Measurements from ENCODE around the gene CCR8.
A peak's percentile ranks its signal among the peaks of the same experiment; 100 is the strongest.

CCR8 gene

GRCh38 chr3:39325236-39325635 lies 4.3 kb upstream of the CCR8 start:
- Mint-ChIP-seq H3K27ac (no peak overlapping the region), H3K9me3 (no peaks in the 10 kb centered on the region), H3K4me3 (no peak overlapping the region), H3K27me3 (peaks cover 3% of the 10 kb centered on the region), H3K36me3 (ENCODE audit: low read depth) (no peaks in the 10 kb centered on the region), H3K4me1 (ENCODE audit: low read depth) (peaks cover 41% of the 10 kb centered on the region)

- Mint-ChIP-seq H3K9me3 (no peaks in the 10 kb centered on the region), H3K36me3 (ENCODE audit: low read depth) (no peaks in the 10 kb centered on the region), H3K4me1 (ENCODE audit: low read depth) (peaks cover 27% of the 10 kb centered on the region), H3K27me3 (no peaks in the 10 kb centered on the region), H3K27ac (peak overlapping the region; percentile 5), H3K4me3 (no peak overlapping the region)
Measured at GRCh38 chr3:39327053-39327745, 2.3 kb upstream of the CCR8 start.

- peaks cover 23% of the 10 kb centered on the region for H3K4me1 Mint-ChIP-seq (ENCODE audit: low read depth)
- H3K9me3 Mint-ChIP-seq = no peaks in the 10 kb centered on the region
- no peaks in the 10 kb centered on the region for H3K27me3 Mint-ChIP-seq
- peak overlapping the region; percentile 5 for H3K27ac Mint-ChIP-seq
- no peak overlapping the region for H3K4me3 Mint-ChIP-seq
- no peaks in the 10 kb centered on the region for H3K36me3 Mint-ChIP-seq (ENCODE audit: low read depth)
Measured at GRCh38 chr3:39327746-39328349, 1.7 kb upstream of the CCR8 start.

- peak overlapping the region; percentile 14 for H3K4me3 Mint-ChIP-seq
- no peaks in the 10 kb centered on the region for H3K9me3 Mint-ChIP-seq
- no peaks in the 10 kb centered on the region for H3K27me3 Mint-ChIP-seq
- H3K36me3 Mint-ChIP-seq (ENCODE audit: low read depth) = no peaks in the 10 kb centered on the region
- peak overlapping the region; percentile 34 for H3K27ac Mint-ChIP-seq
- peaks cover 14% of the 10 kb centered on the region for H3K4me1 Mint-ChIP-seq (ENCODE audit: low read depth)
Measured at GRCh38 chr3:39330824-39331223, 1.3 kb downstream of the CCR8 start.

- H3K27ac Mint-ChIP-seq = no peak overlapping the region
- H3K9me3 Mint-ChIP-seq = no peaks in the 10 kb centered on the region
- no peaks in the 10 kb centered on the region for H3K27me3 Mint-ChIP-seq
- no peak overlapping the region for H3K4me3 Mint-ChIP-seq
- peaks cover 9% of the 10 kb centered on the region for H3K4me1 Mint-ChIP-seq (ENCODE audit: low read depth)
- H3K36me3 Mint-ChIP-seq (ENCODE audit: low read depth) = no peaks in the 10 kb centered on the region
Measured at GRCh38 chr3:39332525-39332924, 3.0 kb downstream of the CCR8 start.

- Mint-ChIP-seq H3K4me3 (no peak overlapping the region), H3K4me1 (ENCODE audit: low read depth) (no peaks in the 10 kb centered on the region), H3K9me3 (no peaks in the 10 kb centered on the region), H3K36me3 (ENCODE audit: low read depth) (no peaks in the 10 kb centered on the region), H3K27me3 (no peaks in the 10 kb centered on the region), H3K27ac (no peak overlapping the region)
Measured at GRCh38 chr3:39333607-39334006, 4.1 kb downstream of the CCR8 start.

- no peaks in the 10 kb centered on the region for H3K27me3 Mint-ChIP-seq
- H3K9me3 Mint-ChIP-seq = no peaks in the 10 kb centered on the region
- H3K36me3 Mint-ChIP-seq (ENCODE audit: low read depth) = no peaks in the 10 kb centered on the region
- H3K4me1 Mint-ChIP-seq (ENCODE audit: low read depth) = no peaks in the 10 kb centered on the region
- H3K27ac Mint-ChIP-seq = no peak overlapping the region
- no peak overlapping the region for H3K4me3 Mint-ChIP-seq
Measured at GRCh38 chr3:39334205-39334604, 4.7 kb downstream of the CCR8 start.

- Mint-ChIP-seq H3K4me1 (ENCODE audit: low read depth) (no peaks in the 10 kb centered on the region), H3K9me3 (no peaks in the 10 kb centered on the region), H3K27me3 (peaks cover 3% of the 10 kb centered on the region), H3K36me3 (ENCODE audit: low read depth) (no peaks in the 10 kb centered on the region), H3K4me3 (no peak overlapping the region), H3K27ac (no peak overlapping the region)
Measured at GRCh38 chr3:39338201-39338600, 8.7 kb downstream of the CCR8 start.

- Mint-ChIP-seq H3K4me1 (ENCODE audit: low read depth) (no peaks in the 10 kb centered on the region), H3K27ac (no peak overlapping the region), H3K36me3 (ENCODE audit: low read depth) (no peaks in the 10 kb centered on the region), H3K4me3 (no peak overlapping the region), H3K27me3 (peaks cover 3% of the 10 kb centered on the region), H3K9me3 (no peaks in the 10 kb centered on the region)
Measured at GRCh38 chr3:39339086-39339485, 9.6 kb downstream of the CCR8 start.

- H3K27me3 Mint-ChIP-seq = peaks cover 3% of the 10 kb centered on the region
- no peaks in the 10 kb centered on the region for H3K36me3 Mint-ChIP-seq (ENCODE audit: low read depth)
- no peaks in the 10 kb centered on the region for H3K9me3 Mint-ChIP-seq
- peaks cover 22% of the 10 kb centered on the region for H3K4me1 Mint-ChIP-seq (ENCODE audit: low read depth)
- no peak overlapping the region for H3K27ac Mint-ChIP-seq
- H3K4me3 Mint-ChIP-seq = no peak overlapping the region
Measured at GRCh38 chr3:39343076-39343717, 13.7 kb downstream of the CCR8 start.

GRCh38 chr3:39343760-39344159 lies 14.3 kb downstream of the CCR8 start:
- Mint-ChIP-seq H3K36me3 (ENCODE audit: low read depth) (no peaks in the 10 kb centered on the region), H3K27ac (no peak overlapping the region), H3K27me3 (peaks cover 3% of the 10 kb centered on the region), H3K4me1 (ENCODE audit: low read depth) (peaks cover 22% of the 10 kb centered on the region), H3K4me3 (no peak overlapping the region), H3K9me3 (no peaks in the 10 kb centered on the region)

- Mint-ChIP-seq H3K4me1 (ENCODE audit: low read depth) (peaks cover 22% of the 10 kb centered on the region), H3K27me3 (peaks cover 3% of the 10 kb centered on the region), H3K4me3 (no peak overlapping the region), H3K9me3 (no peaks in the 10 kb centered on the region), H3K27ac (no peak overlapping the region), H3K36me3 (ENCODE audit: low read depth) (no peaks in the 10 kb centered on the region)
Measured at GRCh38 chr3:39344746-39345344, 15.3 kb downstream of the CCR8 start.

GRCh38 chr3:39346785-39347585 lies 17.5 kb downstream of the CCR8 start:
- no peaks in the 10 kb centered on the region for H3K27me3 Mint-ChIP-seq
- H3K36me3 Mint-ChIP-seq (ENCODE audit: low read depth) = no peaks in the 10 kb centered on the region
- H3K4me1 Mint-ChIP-seq (ENCODE audit: low read depth) = peaks cover 22% of the 10 kb centered on the region
- no peak overlapping the region for H3K4me3 Mint-ChIP-seq
- H3K27ac Mint-ChIP-seq = no peak overlapping the region
- H3K9me3 Mint-ChIP-seq = no peaks in the 10 kb centered on the region

- H3K4me3 Mint-ChIP-seq = no peak overlapping the region
- H3K4me1 Mint-ChIP-seq (ENCODE audit: low read depth) = peaks cover 22% of the 10 kb centered on the region
- no peak overlapping the region for H3K27ac Mint-ChIP-seq
- H3K9me3 Mint-ChIP-seq = no peaks in the 10 kb centered on the region
- no peaks in the 10 kb centered on the region for H3K36me3 Mint-ChIP-seq (ENCODE audit: low read depth)
- no peaks in the 10 kb centered on the region for H3K27me3 Mint-ChIP-seq
Measured at GRCh38 chr3:39347586-39347876, 18.0 kb downstream of the CCR8 start.

GRCh38 chr3:39349080-39349479 lies 19.6 kb downstream of the CCR8 start:
- H3K4me1 Mint-ChIP-seq (ENCODE audit: low read depth) = peaks cover 22% of the 10 kb centered on the region
- H3K4me3 Mint-ChIP-seq = no peak overlapping the region
- H3K27me3 Mint-ChIP-seq = no peaks in the 10 kb centered on the region

More at GRCh38 chr3:39349080-39349479, 19.6 kb downstream of the CCR8 start:
- Mint-ChIP-seq H3K36me3 (ENCODE audit: low read depth) (no peaks in the 10 kb centered on the region), H3K27ac (no peak overlapping the region), H3K9me3 (no peaks in the 10 kb centered on the region)

Measured in stimulated activated naive CD8-positive, alpha-beta T cell treated with anti-CD3 and anti-CD28 coated beads, Interleukin-15, Interleukin-2, amounts not matched to agents 100 ng/mL and 50 ng/mL, for 24 hours (primary cell).